Heart right ventricle (tissue), 16 donors: ENCODE measurements around the gene PSORS1C1. TPM values are rescaled to one million over a fixed set of nuclear protein-coding genes. Genes with fewer than 3 reads are reported as not detected.

Source experiments
- ATAC-seq, 8 donors: fragments of 200-7000 bp; cut with Tn5 transposase; one replicate each; pipeline ENCODE4 v1.9.1; 2020; ENCODE audit warnings: mild to moderate bottlenecking in 8 of 8, moderate library complexity in 8 of 8, moderate number of reproducible peaks in 1 of 8
- DNase-seq, 2 donors: peaks; one replicate each; pipeline ENCODE4 v3.0.0-alpha.2; 2020
- H3K27ac ChIP-seq, 10 donors: fragments of 200-600 bp; sonication (generic) in 2 of 10; one replicate each; pipeline versions ENCODE4 v1.5.0 to v1.8.0; 2020 to 2022; ENCODE audit warnings: mild to moderate bottlenecking in 3 of 10
- H3K27me3 ChIP-seq, 7 donors: fragments of 200-600 bp; one replicate each; pipeline ENCODE4 v1.8.0; 2021 to 2022; ENCODE audit warnings: mild to moderate bottlenecking in 2 of 7
- H3K36me3 ChIP-seq, 9 donors: fragments of 200-600 bp; sonication (generic) in 1 of 9; one replicate each; pipeline versions ENCODE4 v1.5.0 to v1.8.0; 2020 to 2022; ENCODE audit warnings: mild to moderate bottlenecking in 2 of 9
- H3K4me1 ChIP-seq, 9 donors: fragments of 200-600 bp; sonication (generic) in 1 of 9; one replicate each; pipeline versions ENCODE4 v1.5.0 to v1.8.0; 2020 to 2022; ENCODE audit warnings: mild to moderate bottlenecking in 4 of 9
- H3K4me3 ChIP-seq, 10 donors: fragments of 200-600 bp; sonication (generic) in 2 of 10; one replicate each; pipeline versions ENCODE4 v1.5.0 to v1.8.0; 2020 to 2022; ENCODE audit warnings: mild to moderate bottlenecking in 7 of 10, moderate library complexity in 2 of 10
- H3K9me3 ChIP-seq, 11 donors: fragments of 200-600 bp in 10 of 11; sonication (generic) in 2 of 11; one replicate each; pipeline versions ENCODE4 v1.5.0 to v1.8.0; 2013 to 2022; ENCODE audit warnings: mild to moderate bottlenecking in 2 of 11, control low read depth in 1 of 11, moderate library complexity in 1 of 11
- WGBS, 2 donors: extraction: QIAGEN DNeasy Blood & Tissue Kit; methylation state at CpG; one replicate each; pipeline ENCODE4 v1.1.7; 2013; ENCODE audit warnings: inconsistent platforms in 1 of 2; 5-methylcytosine and 5-hydroxymethylcytosine counted together
- intact Hi-C, 10 donors: fragments of 100-400 bp; cut with DNase I; formaldehyde crosslinking; loops; one replicate each; pipeline versions ENCODE4 v1.11.1 to v1.14.2; 2022
- polyA plus RNA-seq, 2 donors: library from polyadenylated mRNA; stranded (reverse); fragments of 200-250 nt; gene quantifications; one replicate each; pipeline ENCODE4 v1.2.3, GENCODE V29; 2013
- total RNA-seq, 10 donors: library from RNA; stranded (reverse); fragmentation: NEBNext Ultra II Directional in 3 of 10; extraction: Animal tissue kit (Norgen Biotek cat#: 25700) in 3 of 10; gene quantifications; one replicate each; pipeline versions ENCODE4 v1.2.1 to v1.2.4, GENCODE V29; 2021 to 2023
- TF ChIP-seq, protein P1 (sequence below), 9 donors: fragments of 200-600 bp; sonication (generic) in 2 of 9; IDR thresholded peaks; one replicate each; pipeline versions ENCODE4 v1.5.0 to v1.8.0; 2021 to 2022; ENCODE audit warnings: antibody characterized with exemption in 9 of 9, mild to moderate bottlenecking in 5 of 9, moderate library complexity in 1 of 9
- donor health status: Arrhythmogenic right ventricular cardiomyopathy.
- donor health status: ischemic (EF 13 %, LVEDD 7.1; RV severe dilation, severe dysfunction).
- donor health status: healthy with polysubstance abuse.
- donor health status: DM: no; HTN: yes; CAD: no.
- donor health status: DM: no; HTN: no; CAD: no.
- donor health status: ischemic (EF 25% LVEDD 6.9; RV normal size, moderate dysfunction).
- donor health status: ischemic (EF 25% LVEDD 5.7; RV mildly dilated, moderate dysfunction).
- donor health status: healthy.
- donor health status: DM: yes; HTN: yes; CAD: no.
- donor health status: Ischemic cardiomyopathy.
- donor health status: ischemic (EF 35%, LVEDD 5.7; RV mildly dilated, moderate dysfunction).
- donor health status: nonischemic (EF 11% LVEDD 7.7; RV severe dilation, severe dysfunction).
- donor health status: DM: yes; HTN: yes; CAD: no.
- donor health status: PGD.
- donor health status: ischemic (EF 29% LVEDD 5.4; RV normal size, mild dysfunction).
- donor health status: nonischemic (EF 23%, LVEDD 6.1; RV moderate dilation, normal function).

PSORS1C1 gene
- total and polyA plus RNA-seq, 12 donors = 0.13 to 6.2 (median 3.0) TPM

- ATAC-seq (no peak), DNase-seq (no peak)
- Histone ChIP-seq H3K9me3 (no peaks in the 10 kb centered on the region), H3K27ac (no peak overlapping the region), H3K4me1 (peaks cover 3 to 11% (median 7%) of the 10 kb centered on the region in 9 donors), H3K27me3 (no peaks in the 10 kb centered on the region), H3K4me3 (no peak overlapping the region), H3K36me3 (peaks cover 0 to 66% (median 0%) of the 10 kb centered on the region in 9 donors)
- TF ChIP-seq, protein P1, sequence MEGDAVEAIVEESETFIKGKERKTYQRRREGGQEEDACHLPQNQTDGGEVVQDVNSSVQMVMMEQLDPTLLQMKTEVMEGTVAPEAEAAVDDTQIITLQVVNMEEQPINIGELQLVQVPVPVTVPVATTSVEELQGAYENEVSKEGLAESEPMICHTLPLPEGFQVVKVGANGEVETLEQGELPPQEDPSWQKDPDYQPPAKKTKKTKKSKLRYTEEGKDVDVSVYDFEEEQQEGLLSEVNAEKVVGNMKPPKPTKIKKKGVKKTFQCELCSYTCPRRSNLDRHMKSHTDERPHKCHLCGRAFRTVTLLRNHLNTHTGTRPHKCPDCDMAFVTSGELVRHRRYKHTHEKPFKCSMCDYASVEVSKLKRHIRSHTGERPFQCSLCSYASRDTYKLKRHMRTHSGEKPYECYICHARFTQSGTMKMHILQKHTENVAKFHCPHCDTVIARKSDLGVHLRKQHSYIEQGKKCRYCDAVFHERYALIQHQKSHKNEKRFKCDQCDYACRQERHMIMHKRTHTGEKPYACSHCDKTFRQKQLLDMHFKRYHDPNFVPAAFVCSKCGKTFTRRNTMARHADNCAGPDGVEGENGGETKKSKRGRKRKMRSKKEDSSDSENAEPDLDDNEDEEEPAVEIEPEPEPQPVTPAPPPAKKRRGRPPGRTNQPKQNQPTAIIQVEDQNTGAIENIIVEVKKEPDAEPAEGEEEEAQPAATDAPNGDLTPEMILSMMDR (IDR thresholded peaks at IDR 0.05) = no peak
- 89 to 95% methylated on average over 7 of the region's 7 CpGs for WGBS, 2 donors
- intact Hi-C loops = no loop called here
Measured at GRCh38 chr6:31152781-31153180, 38.2 kb downstream of the PSORS1C1 start.

DNA sequence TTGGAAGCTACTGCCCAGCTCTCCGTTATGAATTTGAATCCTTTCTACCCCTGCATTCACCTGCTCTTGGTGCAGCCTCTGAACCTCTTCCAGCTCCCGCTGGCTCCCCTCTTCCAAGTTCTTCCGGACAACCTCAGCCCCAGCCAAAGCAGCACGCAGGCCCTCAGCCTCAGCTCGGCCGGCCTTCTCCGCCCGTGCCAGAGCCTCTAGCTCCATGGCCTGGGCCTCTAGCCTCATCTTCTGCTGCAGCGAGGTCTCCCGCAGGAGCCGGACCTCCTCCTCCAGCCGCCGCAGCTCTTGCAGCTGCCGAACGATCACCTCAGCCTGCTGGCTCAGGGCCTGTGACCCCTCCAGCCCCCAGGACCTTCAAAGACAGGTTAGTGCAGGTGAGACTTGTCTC, 39.8 kb downstream of the PSORS1C1 start:
- 87 to 97% methylated on average over 15 of the region's 15 CpGs for WGBS, 2 donors
- ATAC-seq (no peak), DNase-seq (no peak)
- TF ChIP-seq, protein P1 (IDR thresholded peaks at IDR 0.05) = no peak
- Histone ChIP-seq H3K27ac (no peak overlapping the region), H3K27me3 (no peaks in the 10 kb centered on the region), H3K36me3 (peaks cover 0 to 53% (median 0%) of the 10 kb centered on the region in 9 donors), H3K9me3 (no peaks in the 10 kb centered on the region), H3K4me1 (peaks cover 3 to 20% (median 16%) of the 10 kb centered on the region in 9 donors), H3K4me3 (no peak overlapping the region)
- intact Hi-C loops = no loop called here

GRCh38 chr6:31156641-31157040, 42.0 kb downstream of the PSORS1C1 start:
- WGBS, 2 donors = 94 to 97% methylated on average over 7 of the region's 7 CpGs
- Histone ChIP-seq H3K9me3 (no peaks in the 10 kb centered on the region), H3K4me1 (peaks cover 3 to 32% (median 21%) of the 10 kb centered on the region in 9 donors), H3K4me3 (no peak overlapping the region), H3K36me3 (peaks cover 0 to 40% (median 0%) of the 10 kb centered on the region in 9 donors), H3K27ac (no peak overlapping the region), H3K27me3 (no peaks in the 10 kb centered on the region)
- intact Hi-C loops = loop anchor here in 1 of 10 donors (5.0 kb wide), 1 partner anchor 36 kb away; no protein-coding TSS in a partner anchor
- DNase-seq (no peak), ATAC-seq (no peak)
- TF ChIP-seq, protein P1 (IDR thresholded peaks at IDR 0.05) = no peak

- 7 to 9% methylated on average over 14 of the region's 14 CpGs for WGBS, 2 donors
- H3K4me3 ChIP-seq = peak within 1 kb of the TSS; percentile 32 to 99 (median 68)
- H3K9me3 ChIP-seq = no peaks in the 10 kb centered on the region
- peak within 1 kb of the TSS in 9 of 10 donors; percentile 27 to 86 (median 74) for H3K27ac ChIP-seq
- no peaks in the 10 kb centered on the region for H3K27me3 ChIP-seq
- DNase-seq (no peak), ATAC-seq (peak in 5 of 8 donors; percentile 15 to 55 (median 16))
- intact Hi-C loops = loop anchor here in 1 of 10 donors (5.0 kb wide), 1 partner anchor 35 kb away; no protein-coding TSS in a partner anchor
- H3K36me3 ChIP-seq = peaks cover 0 to 47% (median 0%) of the 10 kb centered on the region in 9 donors
- TF ChIP-seq, protein P1 (IDR thresholded peaks at IDR 0.05) = no peak
- H3K4me1 ChIP-seq = peaks cover 3 to 32% (median 21%) of the 10 kb centered on the region in 9 donors
Measured at GRCh38 chr6:31157513-31158139, 43.0 kb downstream of the PSORS1C1 start, which contains the start of gene CCHCR1. Gene CCHCR1 (minus strand): TSS chr6:31157802. CDS start chr6:31157600, 202 bp downstream.
